Left cardiac atrium (tissue), 4 donors: ENCODE results near the gene NPFFR1. TPM values are rescaled to one million over a fixed set of nuclear protein-coding genes. Genes with fewer than 3 reads are reported as not detected.

Source experiments
- ATAC-seq, 2 donors: fragments of 200-7000 bp; cut with Tn5 transposase; one replicate each; pipeline ENCODE4 v1.9.1; 2020; ENCODE audit warnings: mild to moderate bottlenecking in 2 of 2, moderate library complexity in 2 of 2
- DNase-seq: peaks from one replicate; pipeline ENCODE4 v3.0.0-alpha.2; 2020
- intact Hi-C, 2 donors: fragments of 100-400 bp; cut with DNase I; formaldehyde crosslinking; loops; one replicate each; pipeline versions ENCODE4 v1.14.1 to v1.15.1; 2022 to 2023
- total RNA-seq, 2 donors: library from RNA; stranded (reverse); fragmentation: NEBNext Ultra II Directional; extraction: Animal tissue kit (Norgen Biotek cat#: 25700); gene quantifications; one replicate each; pipeline ENCODE4 v1.2.1, GENCODE V29; 2021
- donor health status: DM: no; HTN: yes; CAD: no.
- donor health status: DM: no; HTN: yes; CAD: no; lungs with severe emphysema.
- donor health status: DM: yes; HTN: yes; CAD: no.
- donor health status: Dilated cardiomyopathy.

The NPFFR1 gene
- total RNA-seq, 2 donors from 2014 or later = 0.05 to 0.12 TPM

DNA sequence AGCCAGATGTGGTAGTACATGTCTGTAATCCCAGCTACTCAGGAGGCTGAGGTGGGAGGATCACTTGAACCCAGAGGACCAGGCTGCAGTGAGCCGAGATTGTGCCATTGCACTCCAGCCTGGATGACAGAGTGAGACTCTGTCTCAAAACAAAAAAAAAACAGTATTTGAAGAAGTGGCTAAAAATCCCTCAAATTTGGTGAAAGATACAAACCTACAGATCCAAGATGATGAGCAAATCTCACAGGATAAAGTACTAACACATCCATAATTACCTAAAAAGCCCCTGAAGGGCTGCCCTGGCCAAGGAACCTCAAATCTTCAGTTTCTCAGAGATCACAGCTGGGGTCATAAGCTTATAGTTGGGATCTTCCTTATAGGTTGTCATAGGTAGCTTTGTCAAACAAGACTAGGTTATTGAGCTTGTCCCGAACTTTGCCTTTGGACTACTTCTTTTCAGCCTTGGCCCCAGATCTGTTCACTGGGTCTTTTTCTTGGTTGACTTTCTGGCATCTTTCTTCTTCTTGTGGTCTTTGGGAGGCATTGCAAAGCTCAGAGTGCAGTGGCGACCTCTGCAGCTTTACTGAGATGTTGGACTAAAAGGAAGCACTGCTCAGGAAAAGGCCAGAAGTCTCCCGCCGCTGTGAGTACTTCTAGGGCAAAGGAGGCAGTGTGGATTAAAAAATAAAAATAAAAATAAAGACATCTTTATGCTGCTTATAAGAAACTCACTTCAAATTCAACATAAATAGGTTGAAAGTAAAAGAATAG lies 84.9 kb downstream of the NPFFR1 start:
- DNase-seq (no peak), ATAC-seq (no peak)
- intact Hi-C loops = no loop called here

Other genes with a start within 250 kb of the NPFFR1 start
- 10 to 100 TPM; 13.0 to 15.5 TPM for gene MACROH2A2, start 231.2 kb downstream of the NPFFR1 start, total RNA-seq
- gene AIFM2, start 151.2 kb downstream of the NPFFR1 start, total RNA-seq = 10 to 100 TPM; 19.3 to 20.7 TPM
- 1 to 10 TPM; 6.3 to 8.5 TPM for gene TYSND1, start 137.3 kb downstream of the NPFFR1 start, total RNA-seq
- gene SAR1A, start 113.5 kb downstream of the NPFFR1 start, total RNA-seq = 100 to 1,000 TPM; 114 to 126 TPM
- gene PPA1, start 50.6 kb downstream of the NPFFR1 start, total RNA-seq = 100 to 1,000 TPM; 113 to 118 TPM
- 10 to 100 TPM; 17.6 to 43.3 TPM for gene LRRC20, start 98.6 kb upstream of the NPFFR1 start, total RNA-seq
- gene EIF4EBP2, start 120.1 kb upstream of the NPFFR1 start, total RNA-seq = 100 to 1,000 TPM in 1 of 2 donors, 10 to 100 TPM in 1; 82.9 to 101 TPM
- not detected for gene NODAL, start 157.7 kb upstream of the NPFFR1 start, total RNA-seq
- gene PALD1, start 194.8 kb upstream of the NPFFR1 start, total RNA-seq = 1 to 10 TPM; 4.4 to 8.3 TPM